GM18873 (cell line): Measurements from ENCODE around the gene FBXO42.

Experiments used
- ATAC-seq: cut with Tn5 transposase; IDR thresholded peaks from one replicate; pipeline ENCODE4 v1.9.1; 2021; ENCODE audit warnings: mild to moderate bottlenecking, moderate library complexity, moderate number of reproducible peaks; ENCODE audit not compliant: unreplicated experiment, low FRiP score

The FBXO42 gene

GRCh38 chr1:16326833-16327404 lies 25.4 kb downstream of the FBXO42 start:
- ATAC-seq = no peak

- no peak for ATAC-seq
Observed at GRCh38 chr1:16324456-16324890, 27.8 kb downstream of the FBXO42 start.

- no peak for ATAC-seq
Observed at GRCh38 chr1:16321176-16321867, 31.0 kb downstream of the FBXO42 start.

GRCh38 chr1:16318555-16318954 lies 33.7 kb downstream of the FBXO42 start:
- ATAC-seq = no peak

- no peak for ATAC-seq
Observed at GRCh38 chr1:16315437-16315836, 36.8 kb downstream of the FBXO42 start.

- ATAC-seq = no peak
Observed at GRCh38 chr1:16307222-16307621, 45.1 kb downstream of the FBXO42 start.

- no peak for ATAC-seq
Observed at GRCh38 chr1:16302709-16303627, 49.3 kb downstream of the FBXO42 start.

- ATAC-seq = no peak
Observed at GRCh38 chr1:16300436-16300835, 51.8 kb downstream of the FBXO42 start.

GRCh38 chr1:16298653-16299052 lies 53.6 kb downstream of the FBXO42 start:
- no peak for ATAC-seq

GRCh38 chr1:16296643-16297042 lies 55.6 kb downstream of the FBXO42 start:
- no peak for ATAC-seq

GRCh38 chr1:16294219-16295212 lies 57.8 kb downstream of the FBXO42 start:
- no peak for ATAC-seq

- no peak for ATAC-seq
Observed at GRCh38 chr1:16293538-16293937, 58.7 kb downstream of the FBXO42 start.

- ATAC-seq = no peak
Observed at GRCh38 chr1:16292739-16293138, 59.5 kb downstream of the FBXO42 start.

GRCh38 chr1:16289959-16290358 lies 62.3 kb downstream of the FBXO42 start:
- ATAC-seq = no peak

- ATAC-seq = no peak
Observed at GRCh38 chr1:16286122-16286521, 66.2 kb downstream of the FBXO42 start.

- no peak for ATAC-seq
Observed at GRCh38 chr1:16281765-16282164, 70.5 kb downstream of the FBXO42 start.

GRCh38 chr1:16279186-16279585 lies 73.1 kb downstream of the FBXO42 start:
- ATAC-seq = no peak

- ATAC-seq = no peak
Observed at GRCh38 chr1:16276302-16277030, 75.8 kb downstream of the FBXO42 start.

GRCh38 chr1:16275591-16275990 lies 76.7 kb downstream of the FBXO42 start:
- ATAC-seq = no peak
